Upper lobe of right lung (tissue), 1 donor: Measurements from ENCODE around the gene CDH11. TPM values are rescaled to one million over a fixed set of nuclear protein-coding genes. Genes with fewer than 3 reads are reported as not detected.

Experiments
- ATAC-seq: fragments of 200-7000 bp; cut with Tn5 transposase; one replicate; pipeline ENCODE4 v1.9.1; 2020; ENCODE audit warnings: mild to moderate bottlenecking, moderate library complexity
- DNase-seq: peaks from one replicate; pipeline ENCODE4 v3.0.0-alpha.2; 2020
- H3K27ac ChIP-seq: fragments of 200-600 bp; one replicate; pipeline ENCODE4 v1.8.0; 2022
- H3K27me3 ChIP-seq: fragments of 200-600 bp; one replicate; pipeline ENCODE4 v1.8.0; 2022; ENCODE audit warnings: mild to moderate bottlenecking
- H3K36me3 ChIP-seq: fragments of 200-600 bp; one replicate; pipeline ENCODE4 v1.8.0; 2022
- H3K4me1 ChIP-seq: fragments of 200-600 bp; one replicate; pipeline ENCODE4 v1.8.0; 2022
- H3K4me3 ChIP-seq: fragments of 200-600 bp; one replicate; pipeline ENCODE4 v1.8.0; 2022; ENCODE audit warnings: mild to moderate bottlenecking
- H3K9me3 ChIP-seq: fragments of 200-600 bp; one replicate; pipeline ENCODE4 v1.8.0; 2022
- intact Hi-C: fragments of 100-400 bp; cut with DNase I; formaldehyde crosslinking; loops from one replicate; pipeline ENCODE4 v1.11.0; 2022
- total RNA-seq: library from RNA; stranded (reverse); fragmentation: NEBNext Ultra II Directional; extraction: Animal tissue kit (Norgen Biotek cat#: 25700); gene quantifications from one replicate; pipeline ENCODE4 v1.2.1, GENCODE V29; 2021
- TF ChIP-seq, protein P1 (sequence below): fragments of 200-600 bp; IDR thresholded peaks from one replicate; pipeline ENCODE4 v1.8.0; 2022; ENCODE audit warnings: antibody characterized with exemption
- donor health status: DM: no; HTN: yes; CAD: no; lungs with severe emphysema.

CDH11 gene
- total RNA-seq, 1 donor from 2014 or later, result 176 TPM

DNA sequence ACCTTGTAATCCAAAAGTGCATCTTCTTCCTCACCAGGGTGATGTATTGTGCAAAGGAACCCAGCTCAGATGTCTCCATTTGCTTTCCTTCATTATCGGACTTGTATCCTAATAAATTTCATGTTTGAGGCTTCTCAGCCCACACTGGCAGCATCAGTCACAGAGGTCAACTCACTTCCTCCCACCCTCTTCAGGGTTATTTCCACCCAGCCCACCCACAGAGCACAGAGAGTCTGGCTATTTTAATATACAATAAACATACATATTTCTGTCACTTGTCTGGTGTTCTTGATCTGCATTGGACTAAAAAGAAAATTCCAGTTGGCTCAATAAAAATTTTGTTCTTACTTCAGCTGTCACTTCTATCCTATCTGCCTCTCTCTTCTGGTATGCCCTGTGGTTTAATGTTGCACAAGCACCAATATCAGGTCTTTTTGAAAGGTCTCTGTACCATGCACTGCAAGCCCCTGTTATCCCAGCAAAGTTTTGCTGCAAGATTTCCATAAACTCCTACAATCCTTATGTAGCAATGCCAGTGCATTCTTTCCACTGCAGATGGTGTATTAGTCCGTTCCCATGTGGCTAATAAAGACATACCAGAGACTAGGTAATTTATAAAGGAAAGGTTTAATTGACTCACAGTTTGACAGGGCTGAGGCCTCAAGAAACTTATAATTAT, 201.8 kb downstream of the CDH11 start:
- intact Hi-C loops, result no loop called here
- DNase-seq (no peak), ATAC-seq (no peak)
- Histone ChIP-seq H3K27me3 (no peaks in the 10 kb centered on the region), H3K4me1 (no peaks in the 10 kb centered on the region), H3K4me3 (no peak overlapping the region), H3K27ac (no peak overlapping the region), H3K9me3 (no peaks in the 10 kb centered on the region), H3K36me3 (no peaks in the 10 kb centered on the region)
- TF ChIP-seq, protein P1, sequence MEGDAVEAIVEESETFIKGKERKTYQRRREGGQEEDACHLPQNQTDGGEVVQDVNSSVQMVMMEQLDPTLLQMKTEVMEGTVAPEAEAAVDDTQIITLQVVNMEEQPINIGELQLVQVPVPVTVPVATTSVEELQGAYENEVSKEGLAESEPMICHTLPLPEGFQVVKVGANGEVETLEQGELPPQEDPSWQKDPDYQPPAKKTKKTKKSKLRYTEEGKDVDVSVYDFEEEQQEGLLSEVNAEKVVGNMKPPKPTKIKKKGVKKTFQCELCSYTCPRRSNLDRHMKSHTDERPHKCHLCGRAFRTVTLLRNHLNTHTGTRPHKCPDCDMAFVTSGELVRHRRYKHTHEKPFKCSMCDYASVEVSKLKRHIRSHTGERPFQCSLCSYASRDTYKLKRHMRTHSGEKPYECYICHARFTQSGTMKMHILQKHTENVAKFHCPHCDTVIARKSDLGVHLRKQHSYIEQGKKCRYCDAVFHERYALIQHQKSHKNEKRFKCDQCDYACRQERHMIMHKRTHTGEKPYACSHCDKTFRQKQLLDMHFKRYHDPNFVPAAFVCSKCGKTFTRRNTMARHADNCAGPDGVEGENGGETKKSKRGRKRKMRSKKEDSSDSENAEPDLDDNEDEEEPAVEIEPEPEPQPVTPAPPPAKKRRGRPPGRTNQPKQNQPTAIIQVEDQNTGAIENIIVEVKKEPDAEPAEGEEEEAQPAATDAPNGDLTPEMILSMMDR, result no peak

DNA sequence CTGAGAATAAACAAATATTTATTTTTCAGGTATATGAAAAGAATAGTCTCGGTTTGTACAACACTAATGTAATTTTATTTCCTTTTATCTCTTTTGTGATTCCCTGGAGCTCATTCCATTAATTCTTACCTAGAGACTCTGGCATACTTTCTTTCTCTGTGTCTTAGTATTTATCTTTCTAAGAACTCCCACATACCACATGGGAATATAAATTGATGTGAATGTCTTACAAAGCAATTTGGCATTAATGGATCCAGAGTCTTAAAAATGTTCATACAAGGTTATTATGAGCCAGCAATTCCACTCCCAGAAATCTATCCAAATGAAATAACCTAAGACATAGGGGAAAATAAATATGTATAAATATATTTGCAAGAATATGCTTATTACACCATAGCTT, 202.7 kb downstream of the CDH11 start:
- no peak overlapping the region for H3K4me3 ChIP-seq
- DNase-seq (no peak), ATAC-seq (no peak)
- intact Hi-C loops, result no loop called here
- H3K9me3 ChIP-seq, result no peaks in the 10 kb centered on the region
- H3K4me1 ChIP-seq, result no peaks in the 10 kb centered on the region
- no peaks in the 10 kb centered on the region for H3K27me3 ChIP-seq
- no peaks in the 10 kb centered on the region for H3K36me3 ChIP-seq
- TF ChIP-seq, protein P1, result no peak
- H3K27ac ChIP-seq, result no peak overlapping the region

DNA sequence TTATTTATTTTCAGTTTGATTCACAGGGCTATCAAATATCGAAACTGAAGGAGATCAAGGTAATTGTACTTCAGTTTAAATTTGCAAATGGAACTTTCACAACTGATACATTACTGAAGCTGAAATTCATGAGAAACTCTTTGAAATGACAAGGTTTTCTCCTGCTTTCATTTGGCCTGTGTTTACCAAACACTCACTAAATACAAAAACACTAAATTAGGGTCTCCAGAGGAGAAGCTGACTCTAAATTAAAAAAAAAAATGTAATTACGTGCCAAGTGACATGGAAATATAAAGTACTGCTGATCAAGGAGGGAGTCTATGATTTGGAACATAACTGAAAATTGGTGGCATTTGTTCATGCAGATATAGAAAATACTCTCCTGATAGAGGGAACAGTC, 205.8 kb downstream of the CDH11 start:
- TF ChIP-seq, protein P1, result no peak
- no peaks in the 10 kb centered on the region for H3K9me3 ChIP-seq
- no peak overlapping the region for H3K4me3 ChIP-seq
- no peaks in the 10 kb centered on the region for H3K36me3 ChIP-seq
- H3K27me3 ChIP-seq, result no peaks in the 10 kb centered on the region
- intact Hi-C loops, result no loop called here
- H3K27ac ChIP-seq, result no peak overlapping the region
- DNase-seq, result no peak
- no peaks in the 10 kb centered on the region for H3K4me1 ChIP-seq
- ATAC-seq, result no peak

DNA sequence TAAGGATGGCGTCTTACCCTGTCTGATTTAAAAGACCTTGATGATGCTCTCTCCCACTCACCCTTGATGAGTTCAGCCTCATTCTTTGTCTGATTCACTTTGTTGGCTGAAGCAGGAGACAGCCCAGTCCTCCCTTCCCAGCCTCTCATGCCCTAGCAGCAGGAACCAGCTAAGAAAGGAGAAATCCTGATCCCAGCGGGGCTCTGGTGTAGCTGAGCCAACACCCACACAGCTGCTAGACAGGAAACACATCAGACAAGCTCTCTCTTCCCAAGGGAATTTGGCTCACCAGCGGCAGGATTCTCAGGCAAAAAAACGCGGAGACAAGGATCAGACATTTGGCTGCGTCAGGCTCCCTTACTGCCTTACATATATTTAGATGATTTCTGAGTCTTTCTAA, 211.5 kb downstream of the CDH11 start:
- TF ChIP-seq, protein P1, result no peak

DNA sequence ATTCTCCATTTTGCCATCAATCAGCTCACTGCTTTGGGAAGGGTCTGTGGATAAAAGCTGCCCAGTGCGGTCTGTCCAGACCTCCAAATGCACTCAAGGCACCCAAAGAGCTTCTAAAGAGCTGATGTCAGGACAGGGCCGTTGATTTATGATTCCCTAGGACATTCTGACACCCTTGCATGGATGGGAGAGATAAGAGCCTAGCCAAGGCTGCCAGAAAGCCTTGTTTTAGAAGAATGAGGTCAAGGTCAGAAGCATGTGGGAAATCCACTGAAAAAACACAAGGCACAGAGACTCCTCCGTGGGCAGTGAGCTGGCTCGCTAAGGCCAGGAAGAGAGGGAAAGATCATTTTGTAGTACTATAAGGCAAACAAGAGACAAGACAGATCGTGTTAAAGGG, 214.0 kb downstream of the CDH11 start:
- Histone ChIP-seq H3K27me3 (no peaks in the 10 kb centered on the region), H3K36me3 (no peaks in the 10 kb centered on the region), H3K4me3 (no peak overlapping the region), H3K9me3 (no peaks in the 10 kb centered on the region), H3K27ac (no peak overlapping the region), H3K4me1 (no peaks in the 10 kb centered on the region)
- intact Hi-C loops, result no loop called here
- ATAC-seq (no peak), DNase-seq (no peak)
- TF ChIP-seq, protein P1, result no peak

More for the DNA sequence above, 211.5 kb downstream of the CDH11 start:
- ATAC-seq (peak; percentile 26), DNase-seq (no peak)
- Histone ChIP-seq H3K4me1 (no peaks in the 10 kb centered on the region), H3K36me3 (no peaks in the 10 kb centered on the region), H3K4me3 (no peak overlapping the region), H3K27me3 (no peaks in the 10 kb centered on the region), H3K27ac (no peak overlapping the region), H3K9me3 (no peaks in the 10 kb centered on the region)
- intact Hi-C loops, result no loop called here

DNA sequence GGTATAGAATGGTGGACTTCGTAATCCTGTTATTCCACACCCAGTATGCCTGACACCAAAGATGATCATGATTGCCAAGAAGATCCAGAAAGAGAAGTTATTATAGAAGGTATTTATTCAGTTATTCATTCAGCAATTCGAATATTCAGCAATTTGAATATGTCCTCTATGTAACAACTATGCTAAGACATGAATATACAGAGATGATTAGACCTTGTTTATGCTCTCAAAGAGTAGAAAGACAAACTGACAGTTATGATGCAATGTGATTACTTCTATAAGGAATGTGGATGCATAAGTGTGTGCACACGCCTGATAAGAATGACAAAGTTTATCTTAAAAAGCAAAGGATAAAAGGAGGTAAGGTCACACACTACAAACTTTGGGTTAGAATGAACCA, 218.1 kb downstream of the CDH11 start:
- no peak overlapping the region for H3K27ac ChIP-seq
- H3K4me3 ChIP-seq, result no peak overlapping the region
- H3K4me1 ChIP-seq, result no peaks in the 10 kb centered on the region
- intact Hi-C loops, result no loop called here
- TF ChIP-seq, protein P1, result no peak
- H3K27me3 ChIP-seq, result no peaks in the 10 kb centered on the region
- ATAC-seq (no peak), DNase-seq (no peak)
- H3K36me3 ChIP-seq, result no peaks in the 10 kb centered on the region
- H3K9me3 ChIP-seq, result no peaks in the 10 kb centered on the region
